PC-9 (cell line): ENCODE measurements around the gene CDH22.

Experiments used
- EZH2 ChIP-seq: fragments of 200-600 bp; sonication (generic); IDR thresholded peaks from 2 replicates; pipeline ENCODE4 v1.8.0; 2017; ENCODE audit warnings: antibody characterized with exemption, low read depth
- TF ChIP-seq, protein P1 (sequence below): fragments of 200-600 bp; sonication (generic); conservative IDR thresholded peaks from 2 replicates; pipeline ENCODE4 v1.6.1; 2017; ENCODE audit warnings: mixed run types, antibody characterized with exemption, mild to moderate bottlenecking, moderate library complexity

DNA sequence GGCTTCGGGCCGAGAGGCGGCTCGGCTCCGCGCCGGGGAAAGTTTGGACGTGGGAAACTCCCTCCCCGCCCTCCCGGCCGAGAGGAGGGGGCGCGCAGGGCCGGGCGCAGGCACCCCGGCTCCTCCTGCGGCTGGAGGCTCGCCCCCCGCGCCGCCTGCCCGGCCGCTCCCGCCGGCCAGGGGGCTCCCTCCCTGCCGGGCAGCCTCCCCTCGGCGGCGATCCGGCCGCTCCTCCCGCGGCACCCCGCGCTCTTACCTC lies 370 bp downstream of the CDH22 start:
- TF ChIP-seq, protein P1, sequence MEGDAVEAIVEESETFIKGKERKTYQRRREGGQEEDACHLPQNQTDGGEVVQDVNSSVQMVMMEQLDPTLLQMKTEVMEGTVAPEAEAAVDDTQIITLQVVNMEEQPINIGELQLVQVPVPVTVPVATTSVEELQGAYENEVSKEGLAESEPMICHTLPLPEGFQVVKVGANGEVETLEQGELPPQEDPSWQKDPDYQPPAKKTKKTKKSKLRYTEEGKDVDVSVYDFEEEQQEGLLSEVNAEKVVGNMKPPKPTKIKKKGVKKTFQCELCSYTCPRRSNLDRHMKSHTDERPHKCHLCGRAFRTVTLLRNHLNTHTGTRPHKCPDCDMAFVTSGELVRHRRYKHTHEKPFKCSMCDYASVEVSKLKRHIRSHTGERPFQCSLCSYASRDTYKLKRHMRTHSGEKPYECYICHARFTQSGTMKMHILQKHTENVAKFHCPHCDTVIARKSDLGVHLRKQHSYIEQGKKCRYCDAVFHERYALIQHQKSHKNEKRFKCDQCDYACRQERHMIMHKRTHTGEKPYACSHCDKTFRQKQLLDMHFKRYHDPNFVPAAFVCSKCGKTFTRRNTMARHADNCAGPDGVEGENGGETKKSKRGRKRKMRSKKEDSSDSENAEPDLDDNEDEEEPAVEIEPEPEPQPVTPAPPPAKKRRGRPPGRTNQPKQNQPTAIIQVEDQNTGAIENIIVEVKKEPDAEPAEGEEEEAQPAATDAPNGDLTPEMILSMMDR, result no peak
- TF ChIP-seq EZH2, result no peak
